ENCODE measurements around the gene DNAJC8. TPM values are rescaled to one million over a fixed set of nuclear protein-coding genes. Genes with fewer than 3 reads are reported as not detected.

The DNAJC8 gene
- total RNA-seq, 1 experiment from 2014 or later: 61.4 TPM

- ChIA-PET CTCF (no interaction called here), POLR2A (ENCODE audit: unreplicated experiment) (no interaction called here)
- no peaks in the 10 kb centered on the region for H4K20me1 ChIP-seq (ENCODE audit: insufficient read depth)
- H3K4me1 ChIP-seq (replicated peaks; ENCODE audit: insufficient read depth): peaks cover 25% of the 10 kb centered on the region
- H3K4me3 ChIP-seq: no peak overlapping the region
- no peaks in the 10 kb centered on the region for H3K9me2 ChIP-seq (ENCODE audit: insufficient read depth)
- no peak for TF ChIP-seq CTCF (conservative IDR thresholded peaks at IDR 0.05)
- no peak overlapping the region for H2AFZ ChIP-seq
- 0 out of 2 replicates have a peak, but pooled peaks cover 11% of the 10 kb centered on the region for H3F3A ChIP-seq (ENCODE audit: insufficient read depth, low read depth)
- no peak overlapping the region for H3K27ac ChIP-seq
- no peaks in the 10 kb centered on the region for H3K79me2 ChIP-seq (ENCODE audit: low read depth)
- H3K27me3 ChIP-seq (ENCODE audit: insufficient read depth, low read depth): no peaks in the 10 kb centered on the region
- no TSS peak for BruUV-seq (replicated peaks)
- DNase-seq: no peak
- intact Hi-C loops (cut with micrococcal nuclease; ENCODE audit: unreplicated experiment): loop anchor here (2.0 kb wide), 1 partner anchor 105 kb away; no protein-coding TSS in a partner anchor
- no peak overlapping the region for H3K4me2 ChIP-seq
- no peaks in the 10 kb centered on the region for H3K36me3 ChIP-seq (ENCODE audit: low read depth)
- H3K9me3 ChIP-seq (ENCODE audit: insufficient read depth, low read depth): no peaks in the 10 kb centered on the region
These were observed 37.0 kb downstream of the DNAJC8 start for GRCh38 chr1:28195780-28196179.

- Histone ChIP-seq H3K79me2 (ENCODE audit: low read depth) (no peaks in the 10 kb centered on the region), H3K27ac (no peak overlapping the region; the same call in 1 of the 2 replicates), H3K9me3 (ENCODE audit: insufficient read depth, low read depth) (no peaks in the 10 kb centered on the region), H3K4me2 (peak overlapping the region; percentile 88), H3K4me3 (no peak overlapping the region), H3K4me1 (replicated peaks; ENCODE audit: insufficient read depth) (peaks cover 37% of the 10 kb centered on the region), H3K27me3 (ENCODE audit: insufficient read depth, low read depth) (no peaks in the 10 kb centered on the region), H4K20me1 (ENCODE audit: insufficient read depth) (no peaks in the 10 kb centered on the region), H3K9me2 (ENCODE audit: insufficient read depth) (no peaks in the 10 kb centered on the region), H3K36me3 (ENCODE audit: low read depth) (no peaks in the 10 kb centered on the region), H3F3A (ENCODE audit: insufficient read depth, low read depth) (peaks cover 21% of the 10 kb centered on the region; the same call in 1 of the 2 replicates), H2AFZ (no peak overlapping the region)
- DNase-seq: no peak
- no peak for TF ChIP-seq CTCF (conservative IDR thresholded peaks at IDR 0.05)
- no peak for TF ChIP-seq EZH2 (IDR thresholded peaks at IDR 0.05; ENCODE audit: low read depth)
- intact Hi-C loops (cut with micrococcal nuclease; ENCODE audit: unreplicated experiment): no loop called here
- BruUV-seq (replicated peaks): no TSS peak
- ChIA-PET POLR2A (ENCODE audit: unreplicated experiment) (interaction anchor here (0.6 kb wide), 2 partner anchors 40 to 65 kb away, joined by 3 to 8 read pairs; no protein-coding TSS in a partner anchor), CTCF (interaction anchor here (0.5 to 1.0 kb wide), 2 partner anchors 106 to 542 kb away, joined by 3 to 5 read pairs; partner anchors contain the start of genes EYA3 and YTHDF2)
These were observed 38.3 kb downstream of the DNAJC8 start for GRCh38 chr1:28194326-28195035.

- intact Hi-C loops (cut with micrococcal nuclease; ENCODE audit: unreplicated experiment): no loop called here
- peak overlapping the region; percentile 88 for H3K4me2 ChIP-seq
- BruUV-seq (replicated peaks): no TSS peak
- peaks cover 37% of the 10 kb centered on the region for H3K4me1 ChIP-seq (replicated peaks; ENCODE audit: insufficient read depth)
- no peaks in the 10 kb centered on the region for H3K9me3 ChIP-seq (ENCODE audit: insufficient read depth, low read depth)
- no peaks in the 10 kb centered on the region for H3K79me2 ChIP-seq (ENCODE audit: low read depth)
- peaks cover 21% of the 10 kb centered on the region; the same call in 1 of the 2 replicates for H3F3A ChIP-seq (ENCODE audit: insufficient read depth, low read depth)
- peak overlapping the region; percentile 45; the same call in 1 of the 2 replicates for H3K4me3 ChIP-seq
- peak; percentile 84 to 85 for DNase-seq
- no peaks in the 10 kb centered on the region for H3K27me3 ChIP-seq (ENCODE audit: insufficient read depth, low read depth)
- H3K27ac ChIP-seq: peak overlapping the region; percentile 43
- peak overlapping the region; percentile 31; the same call in 1 of the 2 replicates for H2AFZ ChIP-seq
- H4K20me1 ChIP-seq (ENCODE audit: insufficient read depth): no peaks in the 10 kb centered on the region
- ChIA-PET POLR2A (ENCODE audit: unreplicated experiment) (interaction anchor here (0.6 kb wide), 3 partner anchors 39 to 67 kb away, joined by 3 to 8 read pairs (median 6); no protein-coding TSS in a partner anchor), CTCF (interaction anchor here (0.5 to 1.0 kb wide), 2 partner anchors 105 to 543 kb away, joined by 3 to 5 read pairs; partner anchors contain the start of genes EYA3 and YTHDF2)
- no peaks in the 10 kb centered on the region for H3K36me3 ChIP-seq (ENCODE audit: low read depth)
- TF ChIP-seq CTCF (conservative IDR thresholded peaks at IDR 0.05) (no peak), EZH2 (IDR thresholded peaks at IDR 0.05; ENCODE audit: low read depth) (no peak)
- H3K9me2 ChIP-seq (ENCODE audit: insufficient read depth): no peaks in the 10 kb centered on the region
These were observed 39.1 kb downstream of the DNAJC8 start for GRCh38 chr1:28193701-28194161.
